Melanocyte of skin (primary cell): Measurements from ENCODE around the gene BDKRB2. TPM values are rescaled to one million over a fixed set of nuclear protein-coding genes. Genes with fewer than 3 reads are reported as not detected.

Experiments
- small RNA-seq, 2 donors: library from RNA; depleted of rRNA; stranded (forward); fragments of <200 nt; gene quantifications; one replicate each; pipeline ENCODE3, GENCODE V24; 2012
- total RNA-seq, 2 donors: library from RNA; depleted of rRNA; stranded (reverse); fragments of >200 nt; gene quantifications; 2 replicates each; pipeline ENCODE4 v1.2.3, GENCODE V29; 2012

Gene BDKRB2
- under 1 TPM; under 0.01 to 0.34 TPM for total RNA-seq

DNA sequence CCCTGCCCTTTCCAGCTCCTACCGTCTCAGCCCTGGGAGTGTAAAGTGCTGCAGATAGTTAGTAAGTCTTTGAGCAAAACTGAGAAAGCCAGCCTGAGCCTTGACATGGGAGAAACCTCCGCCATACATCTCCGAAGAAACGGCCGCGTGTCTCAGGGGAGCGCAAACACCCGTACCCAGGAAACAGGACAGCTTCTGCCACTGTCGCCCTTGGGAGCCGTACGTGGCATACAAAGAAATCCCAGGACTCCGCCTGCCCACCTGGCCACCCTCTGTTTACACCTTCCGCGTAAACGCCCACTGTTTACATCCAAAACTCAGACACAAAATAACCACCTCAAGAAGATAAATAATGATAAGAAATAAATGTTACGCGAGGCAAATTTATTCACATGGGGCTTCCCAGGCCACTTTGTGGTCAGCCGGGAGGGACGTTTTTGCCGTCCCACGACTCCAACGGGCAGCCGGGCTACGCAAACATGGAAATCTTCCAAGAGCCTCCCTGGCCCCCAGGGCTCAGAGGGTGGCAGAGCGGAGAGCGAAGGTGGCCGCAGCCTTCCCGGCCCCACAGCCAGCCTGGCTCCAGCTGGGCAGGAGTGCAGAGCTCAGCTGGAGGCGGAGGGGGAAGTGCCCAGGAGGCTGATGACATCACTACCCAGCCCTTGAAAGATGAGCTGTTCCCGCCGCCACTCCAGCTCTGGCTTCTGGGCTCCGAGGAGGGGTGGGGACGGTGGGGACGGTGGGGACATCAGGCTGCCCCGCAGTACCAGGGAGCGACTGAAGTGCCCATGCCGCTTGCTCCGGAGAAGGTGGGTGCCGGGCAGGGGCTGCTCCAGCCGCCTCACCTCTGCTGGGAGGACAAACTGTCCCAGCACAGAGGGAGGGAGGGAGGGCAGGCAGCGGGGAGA lies at the start of gene BDKRB2:
Gene BDKRB2 (plus strand): TSS at position 689 of the 908 bp plus-strand sequence. CDS start 32,269 bp downstream, outside the sequence.

DNA sequence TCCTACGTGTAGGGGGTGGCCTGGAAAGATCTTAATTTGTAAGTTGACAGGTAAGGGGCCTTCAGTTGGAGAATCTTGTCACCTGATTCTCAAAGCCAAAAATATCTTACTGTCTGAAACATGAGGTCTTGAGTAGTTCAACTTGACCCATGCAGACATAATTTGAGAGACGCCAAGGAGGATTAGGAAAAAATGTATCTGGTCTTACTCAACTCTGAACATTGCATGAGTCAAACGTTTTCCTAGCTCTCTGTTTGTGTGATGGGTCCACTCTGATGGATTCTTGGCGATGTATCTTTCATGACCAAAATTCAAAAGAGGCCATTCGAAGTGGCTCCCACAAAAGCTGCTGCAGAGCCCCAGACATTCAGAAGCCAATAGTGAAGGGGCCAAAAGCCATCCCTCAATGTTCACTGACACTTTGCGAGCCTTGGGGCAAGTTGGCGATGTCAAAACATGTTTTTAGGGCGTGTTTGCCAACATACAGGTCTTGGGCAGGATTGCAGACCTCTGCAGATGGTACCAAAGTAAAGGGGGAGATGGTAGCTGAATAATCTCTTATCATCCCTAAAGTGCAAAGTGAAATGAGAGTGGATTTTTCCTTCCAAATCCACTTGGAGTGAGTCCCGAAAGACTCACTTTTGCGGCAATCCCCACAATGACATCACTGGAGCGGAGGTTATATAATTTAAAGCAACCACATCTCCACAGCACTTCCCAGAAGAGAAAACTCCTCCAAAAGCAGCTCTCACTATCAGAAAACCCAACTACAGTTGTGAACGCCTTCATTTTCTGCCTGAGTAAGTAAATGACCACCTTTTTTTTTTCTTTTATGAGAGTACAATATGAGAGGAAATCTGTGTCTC lies 51.1 kb downstream of the BDKRB2 start, which contains the start of gene BDKRB1:
Gene BDKRB1 (plus strand): TSS at position 710 of the 866 bp plus-strand sequence. CDS start 7,473 bp downstream, outside the sequence.

Small RNA genes within 50 kb of the gene (small RNA-seq; reads per million reads assigned to genes)
- gene CKS1BP1 = 0 reads per million in 2 donors

Other genes with a start within 250 kb of the BDKRB2 start
- gene C14orf132, start 165.5 kb upstream of the BDKRB2 start, total RNA-seq = 1 to 10 TPM; 3.0 to 3.4 TPM
- not detected for gene BDKRB1, start 51.4 kb downstream of the BDKRB2 start, total RNA-seq
- gene ATG2B, start 158.5 kb downstream of the BDKRB2 start, total RNA-seq = 10 to 100 TPM; 21.0 to 24.8 TPM
- 10 to 100 TPM; 26.5 to 36.0 TPM for gene GSKIP, start 158.7 kb downstream of the BDKRB2 start, total RNA-seq
- gene AK7, start 187.3 kb downstream of the BDKRB2 start, total RNA-seq = 1 to 10 TPM; 2.1 to 3.7 TPM